NCI-H1417 treated with DMSO at 0.1 percent for 48 hours (cell line): ENCODE measurements around the gene ATRNL1.
"Not testable (repeated sequence)": the region's sequence is repeated elsewhere in the genome, so short reads cannot be mapped to it uniquely, and the experiment has no call there.

Experiments
- DNase-seq: peaks from one replicate; lab custom pipeline; 2025; lab: John Stamatoyannopoulos, UW

Gene ATRNL1

GRCh38 chr10:115760131-115760530 lies 667.0 kb downstream of the ATRNL1 start:
- no peak for DNase-seq

DNA sequence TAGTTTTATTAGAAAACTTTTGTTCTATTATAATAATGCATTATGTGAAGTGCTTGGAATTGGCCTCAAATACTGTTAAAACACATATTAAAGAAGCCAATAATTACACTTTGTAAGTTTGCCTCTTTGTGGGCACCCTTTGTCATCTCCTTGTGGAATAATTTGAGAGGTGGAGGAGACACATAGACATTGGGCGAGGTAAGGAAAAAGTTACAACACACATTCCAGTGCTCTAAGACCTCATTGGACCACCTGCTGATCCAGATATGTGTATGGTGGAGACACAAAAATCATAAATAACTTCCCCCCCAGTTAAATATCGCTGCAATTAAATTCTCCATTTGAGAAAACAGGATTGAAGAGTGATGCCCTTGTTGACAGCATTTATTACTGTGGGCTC lies 668.0 kb downstream of the ATRNL1 start:
- no peak for DNase-seq

DNA sequence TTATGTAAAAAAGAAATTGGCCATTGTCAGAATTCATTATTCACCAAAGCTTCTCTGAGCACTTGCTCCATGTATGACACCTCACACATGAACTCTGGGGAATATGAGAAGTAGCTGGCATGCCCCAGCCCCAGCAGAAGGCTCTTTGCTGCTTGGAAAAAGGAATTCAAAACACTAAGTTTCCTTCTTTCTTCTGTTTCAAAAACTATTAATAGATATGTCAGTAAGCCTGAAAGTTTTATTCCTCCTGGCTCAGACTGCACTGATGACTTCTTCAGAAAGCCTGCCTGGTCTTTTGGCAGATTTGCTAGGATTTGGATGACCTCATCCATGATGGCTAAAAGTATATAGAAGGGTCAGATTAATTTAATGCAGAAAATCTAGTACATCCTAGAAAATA lies 668.9 kb downstream of the ATRNL1 start:
- no peak for DNase-seq

DNA sequence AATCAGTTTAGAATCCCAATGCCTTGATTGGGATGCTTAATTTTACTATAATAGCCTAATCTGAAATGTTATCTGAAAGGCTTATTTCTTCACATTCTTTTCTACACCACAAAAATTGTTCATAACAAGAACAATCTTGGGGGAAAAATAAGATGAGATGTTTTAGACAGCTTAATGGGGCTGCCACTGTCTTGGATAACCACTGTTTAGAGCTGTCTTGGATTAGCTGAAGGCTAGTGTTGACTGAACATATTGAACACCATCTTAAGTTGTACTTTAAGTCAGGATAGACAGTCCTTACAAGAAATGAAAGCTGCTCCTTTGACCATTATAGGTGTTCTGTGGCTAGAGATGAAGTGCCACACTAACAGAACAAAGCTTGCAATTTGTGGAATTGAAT lies 678.6 kb downstream of the ATRNL1 start:
- no peak for DNase-seq

DNA sequence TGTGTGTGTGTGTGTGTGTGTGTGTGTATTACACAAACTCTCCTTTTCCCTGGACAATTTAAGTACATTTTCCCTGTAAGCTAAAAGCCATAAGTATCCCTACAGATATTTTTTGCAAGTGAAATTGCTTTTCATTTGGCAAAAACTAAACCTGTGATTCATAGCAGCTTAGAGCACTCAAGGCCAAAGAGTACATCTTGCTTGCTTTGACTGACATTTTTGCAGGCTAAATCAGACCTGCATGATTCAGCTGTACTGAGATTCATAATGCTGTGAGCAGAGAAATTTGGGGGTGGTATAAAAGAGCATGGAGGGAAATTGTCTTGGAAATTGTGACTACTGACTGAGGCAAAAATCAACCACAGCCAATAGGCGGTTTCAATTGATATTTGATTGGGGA lies 679.4 kb downstream of the ATRNL1 start:
- DNase-seq = no peak

DNA sequence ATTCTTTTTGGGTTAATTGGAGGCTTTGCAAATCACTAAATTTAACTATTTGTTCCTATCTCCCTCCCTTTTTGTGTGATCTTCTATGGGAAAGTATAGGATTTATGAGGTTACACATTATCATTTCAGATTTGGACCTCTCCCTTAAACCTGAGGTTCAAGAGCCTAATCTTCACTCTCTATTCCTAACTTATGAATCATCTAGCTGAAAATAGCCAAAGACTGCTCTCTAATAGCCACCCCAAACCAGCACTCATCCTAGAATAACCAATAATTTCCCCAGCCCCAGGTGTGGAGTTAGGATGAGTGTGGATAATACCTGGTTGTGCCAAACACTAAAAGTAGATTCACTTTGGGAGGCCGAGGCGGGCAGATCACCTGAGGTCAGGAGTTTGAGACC lies 680.7 kb downstream of the ATRNL1 start:
- no peak for DNase-seq

- no peak for DNase-seq
These were observed 681.6 kb downstream of the ATRNL1 start for GRCh38 chr10:115774721-115775120.

DNA sequence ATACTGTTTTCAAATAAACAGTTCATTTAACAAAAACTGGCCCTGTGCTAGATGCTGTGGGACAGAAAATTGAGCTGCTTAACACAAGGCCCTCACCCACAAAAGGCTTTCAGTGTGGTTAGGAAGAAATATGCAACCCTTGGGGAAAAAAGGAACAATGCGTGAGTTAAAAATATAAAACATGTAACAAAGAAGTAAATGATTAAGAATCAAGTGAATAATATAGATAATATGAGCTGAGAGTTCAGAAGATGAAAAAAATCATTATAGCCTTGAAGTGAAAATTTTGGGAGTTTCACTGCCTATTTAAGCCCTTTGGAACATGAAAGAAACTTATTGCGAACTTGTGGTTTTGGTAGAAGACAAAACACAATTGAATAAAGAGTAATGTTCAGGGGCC lies 684.5 kb downstream of the ATRNL1 start:
- no peak for DNase-seq

GRCh38 chr10:115790220-115790619 lies 697.1 kb downstream of the ATRNL1 start:
- no peak for DNase-seq

DNA sequence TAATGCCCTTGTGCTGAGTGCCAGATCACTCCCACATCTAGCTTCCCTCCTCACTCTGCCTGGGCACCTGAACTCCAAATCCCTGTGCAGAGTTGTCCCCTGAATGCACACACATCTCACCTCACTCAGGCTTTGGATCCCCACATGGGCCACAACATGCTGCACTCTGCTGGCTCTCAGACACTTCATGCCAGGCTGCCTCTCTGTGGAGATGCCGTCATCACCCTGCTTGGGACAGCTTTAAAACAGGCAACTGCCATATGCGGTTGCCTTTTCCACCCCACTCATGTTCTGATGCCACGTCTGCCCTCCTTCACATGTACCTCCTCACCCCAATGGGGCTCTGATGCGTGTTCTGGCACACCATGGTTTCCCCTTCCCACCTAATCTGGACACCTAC lies 702.8 kb downstream of the ATRNL1 start:
- no peak for DNase-seq

DNA sequence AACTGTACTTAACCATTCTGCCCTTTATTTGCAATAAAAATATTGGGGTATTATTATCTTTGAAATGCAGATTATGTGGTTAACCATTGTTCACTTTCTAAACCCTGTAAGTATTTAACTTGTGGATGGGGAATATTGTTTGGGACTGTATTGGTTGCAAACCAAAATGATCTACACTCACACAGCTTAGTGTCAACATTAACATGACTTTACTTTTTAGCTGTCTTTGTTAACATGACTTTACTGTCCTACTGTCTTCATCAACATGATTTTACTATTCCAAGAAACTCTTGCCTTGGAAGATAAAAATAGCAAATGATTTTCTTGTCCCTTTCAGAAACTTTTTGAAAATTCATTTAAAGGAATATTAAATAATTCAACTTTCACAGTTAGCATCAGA lies 708.3 kb downstream of the ATRNL1 start:
- DNase-seq = no peak

DNA sequence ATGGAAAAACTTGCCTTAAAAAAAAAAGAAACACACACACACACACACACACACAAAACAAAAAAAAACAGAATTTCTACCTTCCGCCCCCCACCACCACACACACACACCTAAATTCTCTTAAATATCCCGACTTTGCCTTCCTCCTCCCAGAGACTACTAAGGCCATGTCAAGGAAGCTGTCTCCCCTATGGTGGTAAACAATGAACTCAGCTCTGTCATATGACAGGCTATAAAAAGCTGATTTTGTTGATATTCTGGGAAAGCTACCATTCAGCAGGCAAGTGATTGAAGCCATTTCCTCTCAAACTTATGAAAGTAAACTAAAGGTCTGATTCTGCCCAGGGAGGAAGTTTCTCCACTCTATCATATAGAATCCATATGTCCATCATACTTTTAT lies 708.8 kb downstream of the ATRNL1 start:
- DNase-seq = no peak

DNA sequence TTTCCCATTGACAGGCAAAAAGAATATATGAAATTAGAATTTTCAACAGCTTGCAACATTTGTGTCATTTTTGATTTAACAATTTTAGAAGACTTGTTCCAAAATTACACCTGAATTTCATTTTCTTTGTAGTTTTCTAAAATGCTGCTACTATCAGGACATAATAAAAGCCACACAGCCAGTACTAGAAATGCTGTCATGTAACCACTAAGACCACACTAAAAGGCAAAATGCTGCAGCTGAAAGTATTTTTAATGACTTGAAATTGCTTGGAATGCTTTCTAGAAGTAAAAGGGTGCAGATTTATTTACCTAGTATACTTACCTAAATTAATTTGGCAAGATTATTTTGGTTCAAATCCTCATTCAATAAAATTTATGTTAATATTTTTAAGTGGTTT lies 709.7 kb downstream of the ATRNL1 start:
- no peak for DNase-seq

DNA sequence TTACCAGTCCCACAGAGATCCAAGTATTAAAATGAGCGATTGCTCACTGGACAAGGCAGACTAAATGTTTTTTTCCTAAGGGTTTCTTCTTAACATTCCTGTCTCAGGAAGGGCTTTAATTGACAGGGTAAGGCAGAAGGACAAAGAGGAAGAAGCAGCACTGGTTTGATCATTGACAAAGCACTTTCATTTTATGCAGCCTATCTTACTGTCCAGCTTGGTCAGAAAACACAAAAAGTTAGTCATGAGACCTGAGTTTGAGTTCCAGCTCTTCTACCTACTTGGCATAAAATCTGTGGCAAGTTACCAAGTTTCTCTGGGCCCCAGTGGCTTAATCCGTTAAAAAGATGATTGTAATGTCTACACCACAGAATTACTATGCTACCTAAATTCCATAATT lies 721.4 kb downstream of the ATRNL1 start:
- DNase-seq = no peak

- no peak for DNase-seq
These were observed 724.8 kb downstream of the ATRNL1 start for GRCh38 chr10:115818012-115818411.

DNA sequence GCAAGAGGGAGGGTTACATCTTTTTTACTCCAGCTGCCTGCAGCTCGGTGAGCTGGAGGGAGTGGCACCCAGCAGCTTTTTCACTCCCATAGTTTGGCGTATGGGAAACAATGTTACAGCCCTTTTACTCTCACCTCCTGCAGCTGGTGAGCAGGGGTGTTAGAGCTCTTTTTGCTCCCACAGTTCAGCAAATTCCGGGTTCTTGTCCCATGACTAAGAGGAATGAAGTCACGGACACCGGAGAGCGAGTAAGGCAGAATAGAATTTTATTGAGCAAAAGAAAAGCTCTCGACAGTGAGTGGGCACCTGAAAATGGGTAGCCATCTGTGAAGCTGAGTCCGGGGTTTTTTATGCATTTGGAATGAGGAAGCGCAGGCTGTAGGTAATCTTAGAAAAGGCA lies 733.2 kb downstream of the ATRNL1 start:
- no peak for DNase-seq

DNA sequence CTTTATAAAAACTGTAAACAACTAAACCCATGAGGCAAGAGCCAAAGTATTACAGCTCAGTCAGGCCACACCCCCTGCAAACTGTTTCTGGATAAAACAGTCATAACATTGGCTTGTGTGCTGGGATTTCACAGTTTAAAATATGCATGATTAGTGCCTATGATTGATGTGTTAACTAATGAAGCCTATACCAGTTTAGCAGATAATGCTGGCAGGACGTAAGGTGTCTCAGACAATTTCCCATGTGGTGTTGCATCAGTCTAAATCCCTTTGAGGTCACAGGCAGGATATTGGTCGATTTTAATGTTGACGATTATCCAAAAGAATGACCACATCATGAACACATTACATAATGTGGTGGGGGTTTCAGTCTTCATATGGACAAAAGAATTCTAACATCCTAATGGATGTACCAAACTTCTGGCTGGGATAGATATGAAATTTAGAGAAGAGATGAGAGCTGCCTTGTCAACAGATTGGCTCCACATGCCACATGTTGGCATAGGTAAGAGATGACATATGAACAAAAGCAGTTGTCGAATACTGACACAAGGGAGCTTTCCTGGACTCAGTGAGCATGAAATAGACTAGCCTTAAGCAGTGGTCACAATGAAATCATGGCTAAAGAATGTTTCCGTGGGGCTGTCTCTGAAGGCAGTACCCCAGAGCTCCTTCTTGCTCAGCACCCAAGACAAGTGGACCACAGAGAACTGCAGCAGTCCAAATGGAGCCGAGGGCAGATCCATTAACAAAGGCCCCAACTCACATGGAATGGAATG lies 734.3 kb downstream of the ATRNL1 start:
- DNase-seq = no peak

DNA sequence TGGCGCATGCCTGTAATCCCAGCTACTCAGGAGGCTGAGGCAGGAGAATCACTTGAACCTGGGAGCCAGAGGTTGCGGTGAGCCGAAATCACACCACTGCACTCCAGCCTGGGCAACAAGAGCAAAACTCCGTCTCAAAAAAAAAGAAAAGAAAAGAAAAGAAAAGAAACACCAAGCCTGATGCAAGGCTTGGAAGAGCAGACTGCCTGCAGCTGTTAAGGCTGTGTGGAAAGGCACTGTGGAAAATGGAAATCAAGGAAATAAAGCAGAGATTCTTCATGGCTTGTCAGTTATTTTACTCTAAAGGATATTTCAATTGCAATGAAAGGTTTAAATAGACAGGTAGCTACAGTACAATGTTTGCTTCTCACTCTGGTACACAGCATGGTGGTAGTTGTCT lies 735.0 kb downstream of the ATRNL1 start:
- not testable (repeated sequence) for DNase-seq

DNA sequence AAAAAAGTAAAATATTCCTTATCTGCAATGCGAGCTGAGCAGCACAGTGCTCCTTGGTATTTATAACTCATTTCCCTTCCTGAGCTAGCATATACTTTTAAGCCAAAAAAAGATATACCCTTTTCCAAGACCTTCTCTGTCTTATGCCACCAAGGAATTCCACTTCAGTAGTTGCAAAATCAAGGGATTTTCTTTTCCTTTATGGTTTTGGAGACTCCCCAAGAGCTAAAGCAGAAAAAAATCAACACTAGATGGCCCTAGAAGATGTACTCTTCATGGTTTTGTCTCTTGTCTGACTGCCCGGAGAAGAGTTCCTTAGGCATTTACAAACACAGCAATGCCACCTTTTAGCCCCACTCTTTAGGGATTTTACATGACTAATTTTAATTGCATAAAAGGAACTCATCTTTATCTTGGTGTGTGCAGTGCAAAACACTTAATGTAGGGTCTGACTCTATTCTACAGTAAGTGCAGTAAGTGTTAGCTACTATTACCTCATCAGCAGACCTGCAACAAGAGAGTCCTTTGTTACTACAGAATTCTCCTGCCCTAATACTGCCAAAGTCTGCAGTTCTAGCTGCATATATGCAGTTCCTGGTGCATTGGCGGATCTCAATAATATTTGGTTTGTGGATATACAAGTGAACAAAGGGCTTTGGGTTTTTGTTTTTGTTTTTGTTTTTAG lies 736.5 kb downstream of the ATRNL1 start:
- no peak for DNase-seq

GRCh38 chr10:115830265-115830970 lies 737.3 kb downstream of the ATRNL1 start:
- no peak for DNase-seq

DNA sequence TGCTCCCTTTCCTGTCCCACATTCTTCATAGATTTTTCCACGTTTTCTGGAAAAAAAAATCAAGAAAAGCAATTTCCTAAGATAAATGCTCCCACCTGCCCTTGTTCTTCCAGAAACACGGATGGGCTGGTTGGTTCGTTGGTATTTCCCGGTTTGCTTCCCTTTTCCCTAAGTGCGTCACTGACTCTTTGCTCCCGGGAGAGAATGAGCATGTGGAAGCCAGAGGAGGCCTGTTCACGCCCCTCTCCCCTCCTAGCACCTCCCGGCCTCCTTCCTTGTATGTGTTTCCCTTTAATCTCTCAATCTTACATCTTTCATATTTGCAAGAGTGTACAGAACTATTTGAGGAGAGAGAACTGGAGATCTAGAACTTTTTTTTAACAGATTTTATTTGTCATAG lies 737.9 kb downstream of the ATRNL1 start:
- DNase-seq = no peak

DNA sequence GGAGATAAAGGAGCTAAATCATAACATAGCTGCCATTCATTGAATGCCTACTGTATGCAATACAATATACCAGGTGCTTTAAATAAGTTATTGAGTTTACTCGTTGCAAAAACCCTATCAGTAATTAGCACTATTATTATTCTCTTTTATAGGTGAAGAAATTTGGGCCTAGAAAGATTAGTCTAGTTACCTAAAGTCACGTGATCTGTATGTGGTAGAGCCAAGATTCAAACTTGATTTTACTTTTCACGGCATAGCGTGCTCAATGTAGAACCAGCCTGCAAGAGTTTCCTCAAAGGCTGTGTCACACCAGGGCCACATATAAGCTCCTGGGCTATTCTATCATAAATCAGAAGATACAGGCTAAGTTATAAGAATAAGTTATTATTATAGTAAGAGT lies 740.0 kb downstream of the ATRNL1 start:
- no peak for DNase-seq

GRCh38 chr10:115844591-115844990 lies 751.4 kb downstream of the ATRNL1 start:
- peak; percentile 7 for DNase-seq
